PFSK-1 (cell line): ENCODE data around the gene GNAI3.

ENCODE experiments used
- FOXP2 ChIP-seq: optimal IDR thresholded peaks from 2 replicates; pipeline ENCODE3; 2011; ENCODE audit warnings: borderline replicate concordance, control low read depth, inconsistent platforms; ENCODE audit not compliant: insufficient read depth; ENCODE audit errors: extremely low read length, extremely low read depth
- POLR2AphosphoS5 ChIP-seq: IDR thresholded peaks from 2 replicates; pipeline ENCODE4 v1.6.1; 2012; ENCODE audit warnings: low read depth, mild to moderate bottlenecking, control low read depth, low read length, moderate library complexity
- SIN3A ChIP-seq: IDR thresholded peaks from 2 replicates; pipeline ENCODE4 v1.6.1; 2012; ENCODE audit warnings: mild to moderate bottlenecking, low read length, moderate library complexity, borderline replicate concordance; ENCODE audit not compliant: insufficient read depth
- TAF1 ChIP-seq: IDR thresholded peaks from 2 replicates; pipeline ENCODE4 v1.6.1; 2012; ENCODE audit warnings: low read length, control low read depth, borderline replicate concordance; ENCODE audit not compliant: insufficient read depth
- TF ChIP-seq, protein P1 (sequence below), 2 experiments: IDR thresholded peaks; 2 replicates each; pipeline versions ENCODE4 v1.6.1 to v1.8.0; 2011 to 2012; ENCODE audit warnings: low read depth in 2 of 2, low read length in 2 of 2, control low read depth in 1 of 2, inconsistent platforms in 1 of 2, mild to moderate bottlenecking in 1 of 2, moderate library complexity in 1 of 2; ENCODE audit not compliant: insufficient read depth in 1 of 2

Gene GNAI3

DNA sequence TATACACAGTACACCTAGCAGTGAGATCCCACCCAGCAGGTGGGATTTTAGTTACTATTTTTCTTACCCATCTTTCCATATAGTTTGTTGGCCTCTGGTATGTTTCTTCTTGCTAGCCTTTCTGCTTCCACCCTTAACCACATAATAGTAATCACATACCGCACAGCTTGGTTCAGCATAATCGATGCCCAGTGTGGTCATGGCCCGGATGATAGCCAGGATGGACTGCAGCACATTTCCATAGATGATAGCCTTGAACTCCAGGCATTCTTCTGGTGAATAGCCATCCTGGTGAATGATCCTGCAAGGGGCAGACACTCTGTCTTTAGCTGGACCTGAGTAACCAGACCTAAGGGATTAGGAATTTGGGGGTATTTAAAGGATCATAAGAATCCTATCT, 61.5 kb downstream of the GNAI3 start:
- TF ChIP-seq FOXP2, result no peak
- TF ChIP-seq, protein P1, sequence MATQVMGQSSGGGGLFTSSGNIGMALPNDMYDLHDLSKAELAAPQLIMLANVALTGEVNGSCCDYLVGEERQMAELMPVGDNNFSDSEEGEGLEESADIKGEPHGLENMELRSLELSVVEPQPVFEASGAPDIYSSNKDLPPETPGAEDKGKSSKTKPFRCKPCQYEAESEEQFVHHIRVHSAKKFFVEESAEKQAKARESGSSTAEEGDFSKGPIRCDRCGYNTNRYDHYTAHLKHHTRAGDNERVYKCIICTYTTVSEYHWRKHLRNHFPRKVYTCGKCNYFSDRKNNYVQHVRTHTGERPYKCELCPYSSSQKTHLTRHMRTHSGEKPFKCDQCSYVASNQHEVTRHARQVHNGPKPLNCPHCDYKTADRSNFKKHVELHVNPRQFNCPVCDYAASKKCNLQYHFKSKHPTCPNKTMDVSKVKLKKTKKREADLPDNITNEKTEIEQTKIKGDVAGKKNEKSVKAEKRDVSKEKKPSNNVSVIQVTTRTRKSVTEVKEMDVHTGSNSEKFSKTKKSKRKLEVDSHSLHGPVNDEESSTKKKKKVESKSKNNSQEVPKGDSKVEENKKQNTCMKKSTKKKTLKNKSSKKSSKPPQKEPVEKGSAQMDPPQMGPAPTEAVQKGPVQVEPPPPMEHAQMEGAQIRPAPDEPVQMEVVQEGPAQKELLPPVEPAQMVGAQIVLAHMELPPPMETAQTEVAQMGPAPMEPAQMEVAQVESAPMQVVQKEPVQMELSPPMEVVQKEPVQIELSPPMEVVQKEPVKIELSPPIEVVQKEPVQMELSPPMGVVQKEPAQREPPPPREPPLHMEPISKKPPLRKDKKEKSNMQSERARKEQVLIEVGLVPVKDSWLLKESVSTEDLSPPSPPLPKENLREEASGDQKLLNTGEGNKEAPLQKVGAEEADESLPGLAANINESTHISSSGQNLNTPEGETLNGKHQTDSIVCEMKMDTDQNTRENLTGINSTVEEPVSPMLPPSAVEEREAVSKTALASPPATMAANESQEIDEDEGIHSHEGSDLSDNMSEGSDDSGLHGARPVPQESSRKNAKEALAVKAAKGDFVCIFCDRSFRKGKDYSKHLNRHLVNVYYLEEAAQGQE (IDR thresholded peaks at IDR 0.05; ENCODE audit: insufficient read depth in 1 of 2, low read depth in 2 of 2, low read length in 2 of 2), result no peak
- TF ChIP-seq SIN3A, result no peak
- no peak for TF ChIP-seq POLR2AphosphoS5
- no peak for TF ChIP-seq TAF1

DNA sequence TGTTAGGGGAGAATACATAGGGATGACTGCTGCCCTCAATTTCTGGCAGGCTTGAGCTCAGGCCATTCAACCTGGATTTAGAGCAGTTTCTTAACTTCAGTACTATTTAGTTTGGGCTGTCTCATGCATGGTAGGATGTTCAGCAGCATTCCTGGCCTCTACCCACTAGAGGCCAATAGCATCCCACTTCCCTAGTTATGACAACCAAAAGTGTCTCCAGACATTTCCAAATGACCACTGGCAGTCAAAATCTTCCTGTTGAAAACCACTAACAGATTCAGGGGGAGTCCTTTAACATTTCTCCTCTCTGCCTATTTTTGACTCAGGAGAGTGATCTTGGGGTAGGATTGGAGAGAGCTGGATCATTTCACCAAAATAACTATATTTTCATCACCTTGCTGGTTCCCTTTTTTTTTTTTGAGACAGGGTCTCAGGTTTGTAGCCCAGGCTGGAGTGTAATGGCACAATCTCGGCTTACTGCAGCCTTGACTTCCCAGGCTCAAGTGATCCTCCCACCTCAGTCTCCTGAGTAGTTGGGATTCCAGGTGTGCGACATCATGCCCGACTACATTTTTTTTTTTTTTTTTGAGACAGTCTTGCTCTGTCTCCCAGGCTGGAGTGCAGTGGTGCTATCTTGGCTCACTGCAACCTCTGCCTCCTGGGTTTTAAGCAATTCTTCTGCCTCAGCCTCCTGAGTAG, 62.3 kb downstream of the GNAI3 start:
- no peak for TF ChIP-seq SIN3A
- no peak for TF ChIP-seq POLR2AphosphoS5
- TF ChIP-seq, protein P1 (IDR thresholded peaks at IDR 0.05; ENCODE audit: insufficient read depth in 1 of 2, low read depth in 2 of 2, low read length in 2 of 2), result no peak
- no peak for TF ChIP-seq FOXP2

DNA sequence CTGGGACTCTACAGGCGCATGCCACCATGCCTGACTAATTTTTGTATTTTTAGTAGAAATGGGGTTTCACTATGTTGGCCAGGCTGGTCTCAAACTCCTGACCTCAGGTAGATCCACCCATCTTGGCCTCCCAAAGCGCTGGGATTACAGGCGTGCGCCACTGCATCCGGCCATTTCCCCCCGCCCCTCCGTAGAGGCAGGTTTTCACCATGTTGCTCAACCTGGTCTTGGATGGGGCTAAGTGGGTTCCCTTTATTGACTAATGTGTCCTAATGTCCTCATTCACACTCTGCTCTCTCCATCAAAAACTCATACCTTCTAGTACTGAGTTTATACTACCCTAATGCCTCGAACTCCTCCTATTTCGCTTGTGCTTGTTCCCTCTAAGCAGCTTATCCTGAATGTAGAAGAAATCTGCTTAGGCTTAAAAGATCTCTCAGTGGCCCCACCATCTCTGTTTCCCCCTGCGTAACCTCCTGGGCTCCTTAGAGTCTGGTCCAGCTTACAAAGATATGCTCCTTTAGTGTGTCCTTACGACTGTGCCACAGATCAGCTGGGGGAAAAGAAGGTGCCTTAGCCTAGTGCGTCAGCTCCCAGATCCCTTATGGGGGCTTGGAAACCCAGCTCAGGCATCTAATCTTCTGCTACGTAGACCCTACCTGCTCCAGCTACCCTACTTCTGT, 63.0 kb downstream of the GNAI3 start:
- no peak for TF ChIP-seq FOXP2
- no peak for TF ChIP-seq TAF1
- no peak for TF ChIP-seq SIN3A
- TF ChIP-seq, protein P1 (IDR thresholded peaks at IDR 0.05; ENCODE audit: insufficient read depth in 1 of 2, low read depth in 2 of 2, low read length in 2 of 2), result no peak
- no peak for TF ChIP-seq POLR2AphosphoS5

DNA sequence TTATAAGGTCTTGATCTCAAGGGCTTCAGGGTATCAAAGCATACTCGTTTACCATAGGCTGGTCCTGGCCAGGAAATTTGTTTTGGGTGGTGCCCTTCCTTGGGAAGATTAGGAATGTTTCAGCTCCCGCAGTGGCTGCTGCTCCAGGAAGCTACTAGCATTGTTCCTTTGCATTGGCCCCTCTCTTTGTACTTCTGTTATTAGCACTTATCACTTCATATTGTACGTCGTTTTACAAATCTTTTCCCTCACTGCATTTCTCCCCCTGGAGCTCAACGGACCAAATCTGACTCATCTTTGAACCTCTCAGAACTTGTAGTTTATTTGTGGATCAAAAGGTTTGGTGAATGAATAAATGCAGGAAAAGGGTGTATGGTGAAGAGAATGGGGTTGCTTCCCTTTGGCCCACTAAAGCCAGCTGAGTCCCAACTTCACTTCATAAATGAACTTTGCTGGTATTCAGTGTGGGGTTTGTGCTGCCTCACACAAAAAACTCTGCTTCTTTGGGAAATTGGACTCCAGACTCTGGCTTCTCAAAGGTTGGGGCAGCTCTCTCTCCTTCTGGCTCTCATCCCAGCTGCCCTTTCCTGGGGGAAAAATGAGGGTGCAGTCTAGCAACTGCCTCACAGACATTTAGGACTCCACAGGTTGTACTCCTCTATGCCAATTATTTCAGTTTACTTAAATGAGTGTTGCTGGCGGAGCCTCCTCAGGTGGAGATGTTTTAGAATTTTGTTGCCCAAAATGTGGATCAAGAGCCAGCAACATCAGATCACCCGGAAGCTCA, 65.1 kb downstream of the GNAI3 start:
- TF ChIP-seq TAF1 (no peak), SIN3A (no peak), POLR2AphosphoS5 (no peak), FOXP2 (no peak)
- TF ChIP-seq, protein P1 (IDR thresholded peaks at IDR 0.05; ENCODE audit: insufficient read depth in 1 of 2, low read depth in 2 of 2, low read length in 2 of 2), result no peak

DNA sequence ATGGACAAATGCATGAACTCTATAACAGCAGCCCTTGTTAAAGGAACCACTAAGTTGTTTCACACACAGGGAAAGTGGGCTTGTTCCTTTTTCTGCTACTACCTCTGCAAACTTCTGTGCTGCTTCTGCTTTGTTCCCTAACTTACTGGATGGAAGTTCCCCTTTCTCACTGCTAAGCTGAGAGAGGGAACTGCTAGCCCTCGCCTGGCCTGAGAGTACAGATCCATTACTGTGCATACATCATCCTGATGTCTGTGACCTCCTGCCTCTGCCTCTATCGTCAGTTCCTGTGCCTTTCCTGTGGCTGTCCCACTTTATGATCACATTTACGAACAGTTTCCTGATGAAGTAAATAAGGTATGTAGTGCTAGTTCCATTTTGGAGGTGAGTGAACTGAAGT, 67.5 kb downstream of the GNAI3 start:
- TF ChIP-seq, protein P1 (IDR thresholded peaks at IDR 0.05; ENCODE audit: insufficient read depth in 1 of 2, low read depth in 2 of 2, low read length in 2 of 2), result no peak
- TF ChIP-seq FOXP2 (no peak), SIN3A (no peak), TAF1 (no peak), POLR2AphosphoS5 (no peak)
